Measurements from ENCODE around the gene INO80E.

DNA sequence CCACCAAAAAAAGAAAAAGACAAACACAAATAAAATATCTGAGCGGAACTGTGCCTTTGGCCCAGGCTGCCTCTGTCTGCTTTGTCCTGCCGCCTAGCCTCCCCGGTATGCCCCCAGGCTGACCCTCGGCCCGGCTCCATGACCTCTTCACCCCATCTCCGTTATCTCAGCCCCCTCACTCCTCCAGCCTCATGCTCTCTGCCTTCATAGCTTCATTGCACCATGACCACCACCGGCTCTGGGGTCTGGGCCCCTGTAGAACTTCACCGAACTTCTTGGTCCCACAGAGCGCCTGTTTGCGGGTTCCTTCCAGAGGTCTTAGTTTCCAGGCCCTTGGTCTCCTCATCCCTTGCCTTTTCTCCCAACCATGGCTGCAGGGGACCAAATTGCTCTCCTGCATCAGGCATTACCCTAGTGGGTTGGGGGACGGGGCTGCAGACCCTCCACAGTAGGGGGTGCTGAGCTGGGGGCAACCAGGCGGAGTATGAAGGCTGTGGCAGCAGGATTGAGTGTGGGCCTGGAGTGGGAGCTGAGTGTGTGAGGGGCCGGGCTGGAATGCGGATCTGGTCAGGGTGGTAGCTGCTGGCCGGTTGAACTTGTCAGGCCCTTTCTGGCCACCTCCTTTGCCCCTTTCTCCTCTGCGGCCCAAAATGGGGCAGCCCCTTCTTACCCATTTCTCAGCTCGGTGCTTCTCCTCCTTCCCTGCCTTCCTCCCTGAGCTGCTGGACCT lies 7.5 kb upstream of the INO80E start:
- TF ChIP-seq, protein P1, sequence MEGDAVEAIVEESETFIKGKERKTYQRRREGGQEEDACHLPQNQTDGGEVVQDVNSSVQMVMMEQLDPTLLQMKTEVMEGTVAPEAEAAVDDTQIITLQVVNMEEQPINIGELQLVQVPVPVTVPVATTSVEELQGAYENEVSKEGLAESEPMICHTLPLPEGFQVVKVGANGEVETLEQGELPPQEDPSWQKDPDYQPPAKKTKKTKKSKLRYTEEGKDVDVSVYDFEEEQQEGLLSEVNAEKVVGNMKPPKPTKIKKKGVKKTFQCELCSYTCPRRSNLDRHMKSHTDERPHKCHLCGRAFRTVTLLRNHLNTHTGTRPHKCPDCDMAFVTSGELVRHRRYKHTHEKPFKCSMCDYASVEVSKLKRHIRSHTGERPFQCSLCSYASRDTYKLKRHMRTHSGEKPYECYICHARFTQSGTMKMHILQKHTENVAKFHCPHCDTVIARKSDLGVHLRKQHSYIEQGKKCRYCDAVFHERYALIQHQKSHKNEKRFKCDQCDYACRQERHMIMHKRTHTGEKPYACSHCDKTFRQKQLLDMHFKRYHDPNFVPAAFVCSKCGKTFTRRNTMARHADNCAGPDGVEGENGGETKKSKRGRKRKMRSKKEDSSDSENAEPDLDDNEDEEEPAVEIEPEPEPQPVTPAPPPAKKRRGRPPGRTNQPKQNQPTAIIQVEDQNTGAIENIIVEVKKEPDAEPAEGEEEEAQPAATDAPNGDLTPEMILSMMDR (IDR thresholded peaks at IDR 0.05), result no peak
- no peak for TF ChIP-seq EZH2 (IDR thresholded peaks at IDR 0.05; ENCODE audit: borderline replicate concordance, insufficient read depth, low read depth, low read length, poor library complexity, severe bottlenecking)
